Measurements from ENCODE around the gene HOXB2. TPM values are rescaled to one million over a fixed set of nuclear protein-coding genes. Genes with fewer than 3 reads are reported as not detected.

HOXB2 gene
- total and polyA plus RNA-seq, 2 experiments from 2014 or later = not detected

DNA sequence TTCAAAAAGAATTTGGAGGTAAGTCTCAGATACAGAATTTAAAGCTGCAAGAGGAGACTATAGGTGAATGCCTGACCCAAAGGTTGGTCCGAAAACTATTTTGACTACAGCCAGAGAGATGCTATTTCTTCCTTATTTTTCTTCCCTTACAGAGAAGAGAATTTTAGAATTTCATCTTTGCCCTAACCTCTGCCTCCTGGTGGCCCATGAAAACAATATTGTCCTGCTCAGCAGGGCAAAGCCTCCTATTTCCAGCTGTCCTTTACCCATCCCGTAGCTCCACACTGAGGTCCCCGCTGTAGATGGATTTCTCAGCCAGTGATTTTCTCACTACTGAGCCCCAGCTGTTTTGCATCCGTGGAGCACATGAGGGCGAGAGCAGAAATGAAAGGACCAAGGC is 38.7 kb downstream of the HOXB2 start (continued):
- TF ChIP-seq, protein P1, sequence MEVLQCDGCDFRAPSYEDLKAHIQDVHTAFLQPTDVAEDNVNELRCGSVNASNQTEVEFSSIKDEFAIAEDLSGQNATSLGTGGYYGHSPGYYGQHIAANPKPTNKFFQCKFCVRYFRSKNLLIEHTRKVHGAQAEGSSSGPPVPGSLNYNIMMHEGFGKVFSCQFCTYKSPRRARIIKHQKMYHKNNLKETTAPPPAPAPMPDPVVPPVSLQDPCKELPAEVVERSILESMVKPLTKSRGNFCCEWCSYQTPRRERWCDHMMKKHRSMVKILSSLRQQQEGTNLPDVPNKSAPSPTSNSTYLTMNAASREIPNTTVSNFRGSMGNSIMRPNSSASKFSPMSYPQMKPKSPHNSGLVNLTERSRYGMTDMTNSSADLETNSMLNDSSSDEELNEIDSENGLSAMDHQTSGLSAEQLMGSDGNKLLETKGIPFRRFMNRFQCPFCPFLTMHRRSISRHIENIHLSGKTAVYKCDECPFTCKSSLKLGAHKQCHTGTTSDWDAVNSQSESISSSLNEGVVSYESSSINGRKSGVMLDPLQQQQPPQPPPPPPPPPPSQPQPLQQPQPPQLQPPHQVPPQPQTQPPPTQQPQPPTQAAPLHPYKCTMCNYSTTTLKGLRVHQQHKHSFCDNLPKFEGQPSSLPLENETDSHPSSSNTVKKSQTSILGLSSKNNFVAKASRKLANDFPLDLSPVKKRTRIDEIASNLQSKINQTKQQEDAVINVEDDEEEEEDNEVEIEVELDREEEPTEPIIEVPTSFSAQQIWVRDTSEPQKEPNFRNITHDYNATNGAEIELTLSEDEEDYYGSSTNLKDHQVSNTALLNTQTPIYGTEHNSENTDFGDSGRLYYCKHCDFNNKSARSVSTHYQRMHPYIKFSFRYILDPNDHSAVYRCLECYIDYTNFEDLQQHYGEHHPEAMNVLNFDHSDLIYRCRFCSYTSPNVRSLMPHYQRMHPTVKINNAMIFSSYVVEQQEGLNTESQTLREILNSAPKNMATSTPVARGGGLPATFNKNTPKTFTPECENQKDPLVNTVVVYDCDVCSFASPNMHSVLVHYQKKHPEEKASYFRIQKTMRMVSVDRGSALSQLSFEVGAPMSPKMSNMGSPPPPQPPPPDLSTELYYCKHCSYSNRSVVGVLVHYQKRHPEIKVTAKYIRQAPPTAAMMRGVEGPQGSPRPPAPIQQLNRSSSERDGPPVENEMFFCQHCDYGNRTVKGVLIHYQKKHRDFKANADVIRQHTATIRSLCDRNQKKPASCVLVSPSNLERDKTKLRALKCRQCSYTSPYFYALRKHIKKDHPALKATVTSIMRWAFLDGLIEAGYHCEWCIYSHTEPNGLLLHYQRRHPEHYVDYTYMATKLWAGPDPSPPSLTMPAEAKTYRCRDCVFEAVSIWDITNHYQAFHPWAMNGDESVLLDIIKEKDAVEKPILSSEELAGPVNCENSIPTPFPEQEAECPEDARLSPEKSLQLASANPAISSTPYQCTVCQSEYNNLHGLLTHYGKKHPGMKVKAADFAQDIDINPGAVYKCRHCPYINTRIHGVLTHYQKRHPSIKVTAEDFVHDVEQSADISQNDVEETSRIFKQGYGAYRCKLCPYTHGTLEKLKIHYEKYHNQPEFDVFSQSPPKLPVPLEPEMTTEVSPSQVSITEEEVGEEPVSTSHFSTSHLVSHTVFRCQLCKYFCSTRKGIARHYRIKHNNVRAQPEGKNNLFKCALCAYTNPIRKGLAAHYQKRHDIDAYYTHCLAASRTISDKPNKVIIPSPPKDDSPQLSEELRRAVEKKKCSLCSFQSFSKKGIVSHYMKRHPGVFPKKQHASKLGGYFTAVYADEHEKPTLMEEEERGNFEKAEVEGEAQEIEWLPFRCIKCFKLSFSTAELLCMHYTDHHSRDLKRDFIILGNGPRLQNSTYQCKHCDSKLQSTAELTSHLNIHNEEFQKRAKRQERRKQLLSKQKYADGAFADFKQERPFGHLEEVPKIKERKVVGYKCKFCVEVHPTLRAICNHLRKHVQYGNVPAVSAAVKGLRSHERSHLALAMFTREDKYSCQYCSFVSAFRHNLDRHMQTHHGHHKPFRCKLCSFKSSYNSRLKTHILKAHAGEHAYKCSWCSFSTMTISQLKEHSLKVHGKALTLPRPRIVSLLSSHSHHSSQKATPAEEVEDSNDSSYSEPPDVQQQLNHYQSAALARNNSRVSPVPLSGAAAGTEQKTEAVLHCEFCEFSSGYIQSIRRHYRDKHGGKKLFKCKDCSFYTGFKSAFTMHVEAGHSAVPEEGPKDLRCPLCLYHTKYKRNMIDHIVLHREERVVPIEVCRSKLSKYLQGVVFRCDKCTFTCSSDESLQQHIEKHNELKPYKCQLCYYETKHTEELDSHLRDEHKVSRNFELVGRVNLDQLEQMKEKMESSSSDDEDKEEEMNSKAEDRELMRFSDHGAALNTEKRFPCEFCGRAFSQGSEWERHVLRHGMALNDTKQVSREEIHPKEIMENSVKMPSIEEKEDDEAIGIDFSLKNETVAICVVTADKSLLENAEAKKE (CRISPR knock-in tag; IDR thresholded peaks at IDR 0.05) = no peak

DNA sequence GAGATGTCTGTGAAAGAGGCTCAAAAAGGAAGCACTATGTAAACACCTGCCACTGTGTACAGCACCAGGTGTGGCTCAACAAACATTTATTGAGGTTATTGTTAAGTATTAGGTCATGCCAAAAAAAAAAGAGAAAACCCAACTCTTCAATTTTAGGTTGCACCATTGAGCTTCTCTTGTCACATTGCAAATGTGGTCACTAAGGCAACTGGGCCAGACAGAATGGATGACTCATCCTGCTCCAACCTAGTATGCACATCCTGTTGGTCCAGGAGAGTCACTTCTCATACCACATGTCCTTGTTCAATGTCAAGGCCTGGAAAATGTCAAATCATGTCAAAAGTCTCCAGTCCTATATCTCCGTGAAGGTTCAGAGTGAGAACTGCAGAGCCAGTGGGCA is 39.1 kb downstream of the HOXB2 start:
- no peaks in the 10 kb centered on the region for H3K9me2 ChIP-seq (ENCODE audit: insufficient read depth)
- ATAC-seq = no peak
- H3K4me2 ChIP-seq = no peak overlapping the region
- Mint-ChIP-seq H3K27ac (no peak overlapping the region), H3K36me3 (ENCODE audit: low read depth) (no peaks in the 10 kb centered on the region), H3K4me3 (no peak overlapping the region), H3K4me1 (peaks cover 26% of the 10 kb centered on the region), H3K9me3 (no peaks in the 10 kb centered on the region), H3K27me3 (ENCODE audit: insufficient read depth, low read depth, poor library complexity) (peaks cover 29% of the 10 kb centered on the region)
- no peak overlapping the region for H2AFZ ChIP-seq
- no peak overlapping the region for H3K27ac ChIP-seq (ENCODE audit: low read depth)
- H3K4me3 ChIP-seq = no peak overlapping the region
- H3K4me1 ChIP-seq (ENCODE audit: insufficient read depth) = peaks cover 20% of the 10 kb centered on the region; the same call in 1 of the 2 replicates
- no peaks in the 10 kb centered on the region for H4K20me1 ChIP-seq (replicated peaks; ENCODE audit: insufficient read depth)
- DNase-seq (ENCODE audit: low spot score) = no peak
- H3K27me3 ChIP-seq (ENCODE audit: insufficient read depth) = peaks cover 32% of the 10 kb centered on the region
- H3F3A ChIP-seq (replicated peaks; ENCODE audit: low read depth) = no peaks in the 10 kb centered on the region
- no peaks in the 10 kb centered on the region for H3K36me3 ChIP-seq (ENCODE audit: insufficient read depth)
- H3K79me2 ChIP-seq (replicated peaks; ENCODE audit: insufficient read depth) = no peaks in the 10 kb centered on the region
- TF ChIP-seq EZH2phosphoT487 (IDR thresholded peaks at IDR 0.05; ENCODE audit: unreplicated experiment) (no peak), POLR2AphosphoS5 (IDR thresholded peaks at IDR 0.05; ENCODE audit: low read depth) (no peak), ZNF114 (CRISPR knock-in tag; IDR thresholded peaks at IDR 0.05) (no peak), EZH2 (IDR thresholded peaks at IDR 0.05; ENCODE audit: low read depth, unreplicated experiment) (no peak)
- TF ChIP-seq, protein P2, sequence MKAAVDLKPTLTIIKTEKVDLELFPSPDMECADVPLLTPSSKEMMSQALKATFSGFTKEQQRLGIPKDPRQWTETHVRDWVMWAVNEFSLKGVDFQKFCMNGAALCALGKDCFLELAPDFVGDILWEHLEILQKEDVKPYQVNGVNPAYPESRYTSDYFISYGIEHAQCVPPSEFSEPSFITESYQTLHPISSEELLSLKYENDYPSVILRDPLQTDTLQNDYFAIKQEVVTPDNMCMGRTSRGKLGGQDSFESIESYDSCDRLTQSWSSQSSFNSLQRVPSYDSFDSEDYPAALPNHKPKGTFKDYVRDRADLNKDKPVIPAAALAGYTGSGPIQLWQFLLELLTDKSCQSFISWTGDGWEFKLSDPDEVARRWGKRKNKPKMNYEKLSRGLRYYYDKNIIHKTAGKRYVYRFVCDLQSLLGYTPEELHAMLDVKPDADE (IDR thresholded peaks at IDR 0.05) = no peak
- TF ChIP-seq, protein P1 (CRISPR knock-in tag; IDR thresholded peaks at IDR 0.05) = no peak

Measured in GM23338 (cell line).